SK-N-SH (cell line): ENCODE data around the gene MEF2D. TPM values are rescaled to one million over a fixed set of nuclear protein-coding genes. Genes with fewer than 3 reads are reported as not detected.
A peak's percentile ranks its signal among the peaks of the same experiment; 100 is the strongest.

ENCODE experiments used
- CTCF ChIA-PET: fragments of 300-600, 350-600 bp; formaldehyde crosslinking; extraction: SDS; loops from one replicate; lab custom pipeline; 2021; lab: Yijun Ruan, JAX
- POLR2A ChIA-PET: fragments of 350-600 bp; sonication (Branson Sonifier 250); formaldehyde crosslinking; extraction: SDS; loops from one replicate; lab custom pipeline; 2020; ENCODE audit warnings: antibody characterized with exemption, inconsistent platforms; lab: Yijun Ruan, JAX
- DNase-seq: peaks from one replicate; pipeline ENCODE4 v3.0.0; 2012
- H2AFZ ChIP-seq: fragments of 200-600 bp; sonication (generic); 2 replicates; pipeline ENCODE4 v1.8.1; 2016; ENCODE audit warnings: antibody characterized with exemption, mild to moderate bottlenecking, low read depth
- H3F3A ChIP-seq: fragments of 200-600 bp; sonication (generic); replicated peaks from 2 replicates; pipeline ENCODE3; 2016; ENCODE audit warnings: antibody characterized with exemption, mild to moderate bottlenecking; ENCODE audit not compliant: insufficient read depth
- H3K27ac ChIP-seq, 2 experiments: fragments of 200-500 bp in 1 of 2; fragments of 200-600 bp in 1 of 2; sonication (Bioruptor generic) in 1 of 2; sonication (generic), shearing (Covaris generic) in 1 of 2; 2 replicates each; pipeline versions ENCODE4 v1.5.1 to v1.6.1; 2014 to 2016; ENCODE audit warnings: low read depth in 2 of 2, inconsistent platforms in 1 of 2, low read length in 1 of 2, mild to moderate bottlenecking in 1 of 2, mixed read lengths in 1 of 2
- H3K27me3 ChIP-seq: fragments of 200-600 bp; sonication (generic), shearing (Covaris generic); 2 replicates; pipeline ENCODE4 v1.6.1; 2016; ENCODE audit warnings: mixed run types; ENCODE audit not compliant: insufficient read depth
- H3K36me3 ChIP-seq, 2 experiments: fragments of 200-500 bp in 1 of 2; fragments of 200-600 bp in 1 of 2; sonication (Bioruptor generic) in 1 of 2; sonication (generic) in 1 of 2; replicated peaks in 1 of 2; 2 replicates each; pipeline versions ENCODE3 to v1.5.1; 2014 to 2016; ENCODE audit warnings: low read length in 1 of 2, mild to moderate bottlenecking in 1 of 2; ENCODE audit not compliant: insufficient read depth in 2 of 2, control insufficient read depth in 1 of 2
- H3K4me1 ChIP-seq, 2 experiments: fragments of 200-500 bp in 1 of 2; fragments of 200-600 bp in 1 of 2; sonication (Bioruptor generic) in 1 of 2; sonication (generic), shearing (Covaris generic) in 1 of 2; 2 replicates each; pipeline versions ENCODE4 v1.5.1 to v1.6.1; 2014 to 2016; ENCODE audit warnings: low read depth in 1 of 2, low read length in 1 of 2, mixed run types in 1 of 2; ENCODE audit not compliant: insufficient read depth in 2 of 2, control insufficient read depth in 1 of 2
- H3K4me2 ChIP-seq: fragments of 200-600 bp; sonication (generic), shearing (Covaris generic); 2 replicates; pipeline ENCODE4 v1.6.1; 2017; ENCODE audit warnings: mixed run types
- H3K4me3 ChIP-seq, 2 experiments: fragments of 200-500 bp in 1 of 2; fragments of 200-600 bp in 1 of 2; sonication (Bioruptor generic) in 1 of 2; sonication (generic), shearing (Covaris generic) in 1 of 2; 2 replicates each; pipeline versions ENCODE4 v1.5.1 to v1.8.1; 2014 to 2016; ENCODE audit warnings: low read depth in 2 of 2, inconsistent platforms in 1 of 2, low read length in 1 of 2, mild to moderate bottlenecking in 1 of 2, mixed read lengths in 1 of 2, moderate library complexity in 1 of 2
- H3K79me2 ChIP-seq: fragments of 200-600 bp; sonication (generic); 2 replicates; pipeline ENCODE4 v1.8.1; 2017; ENCODE audit warnings: mild to moderate bottlenecking; ENCODE audit not compliant: insufficient read depth
- H3K9ac ChIP-seq: fragments of 200-600 bp; sonication (generic); 2 replicates; pipeline ENCODE4 v1.6.1; 2017; ENCODE audit warnings: mixed run types
- H3K9me2 ChIP-seq: fragments of 200-600 bp; sonication (generic); 2 replicates; pipeline ENCODE4 v1.6.1; 2017; ENCODE audit warnings: mixed run types
- H3K9me3 ChIP-seq: fragments of 200-600 bp; sonication (generic); 2 replicates; pipeline ENCODE4 v1.6.1; 2017; ENCODE audit warnings: mixed run types, mild to moderate bottlenecking, moderate library complexity
- H4K20me1 ChIP-seq: fragments of 200-600 bp; sonication (generic); 2 replicates; pipeline ENCODE4 v1.6.1; 2017; ENCODE audit warnings: mild to moderate bottlenecking, mixed run types; ENCODE audit not compliant: insufficient read depth
- EP300 ChIP-seq, 2 experiments: IDR thresholded peaks; 2 replicates each; pipeline versions ENCODE4 v1.4.0 to v1.6.1; 2012; ENCODE audit warnings: borderline replicate concordance in 1 of 2, low read depth in 1 of 2, low read length in 1 of 2
- EZH2phosphoT487 ChIP-seq: fragments of 200-600 bp; sonication (generic); IDR thresholded peaks from 2 replicates; pipeline ENCODE4 v1.6.1; 2017; ENCODE audit warnings: low read depth, mixed run types, mild to moderate bottlenecking, antibody characterized with exemption, moderate library complexity, borderline replicate concordance
- GABPA ChIP-seq: IDR thresholded peaks from 2 replicates; pipeline ENCODE4 v1.4.0; 2012; ENCODE audit warnings: low read depth, mild to moderate bottlenecking
- JUND ChIP-seq: IDR thresholded peaks from 2 replicates; pipeline ENCODE4 v1.4.0; 2012
- MEF2A ChIP-seq: IDR thresholded peaks from 2 replicates; pipeline ENCODE4 v1.4.0; 2012; ENCODE audit warnings: low read depth, borderline replicate concordance
- NFIC ChIP-seq: IDR thresholded peaks from 2 replicates; pipeline ENCODE4 v1.4.0; 2012; ENCODE audit warnings: borderline replicate concordance
- PBX3 ChIP-seq: IDR thresholded peaks from 2 replicates; pipeline ENCODE4; 2012
- POLR2AphosphoS5 ChIP-seq: IDR thresholded peaks from 2 replicates; pipeline ENCODE4 v1.6.1; 2012; ENCODE audit warnings: low read depth, low read length
- RFX5 ChIP-seq: IDR thresholded peaks from 2 replicates; pipeline ENCODE4 v1.6.1; 2012; ENCODE audit warnings: mild to moderate bottlenecking, improper control_type of control experiment, low read length
- SMC3 ChIP-seq: IDR thresholded peaks from 2 replicates; pipeline ENCODE4 v1.6.1; 2012; ENCODE audit warnings: low read depth, low read length, improper control_type of control experiment
- TCF12 ChIP-seq: IDR thresholded peaks from 2 replicates; pipeline ENCODE4 v1.4.0; 2012
- TEAD4 ChIP-seq: IDR thresholded peaks from 2 replicates; pipeline ENCODE4 v1.4.0; 2012; ENCODE audit warnings: mild to moderate bottlenecking, borderline replicate concordance; ENCODE audit not compliant: insufficient read depth
- USF2 ChIP-seq: fragments of 150-350 bp; IDR thresholded peaks from 2 replicates; pipeline ENCODE4 v1.6.1; 2017; ENCODE audit warnings: antibody characterized with exemption, low read length, low read depth, borderline replicate concordance
- YY1 ChIP-seq: IDR thresholded peaks from 2 replicates; pipeline ENCODE4 v1.4.0; 2012; ENCODE audit warnings: low read depth, mild to moderate bottlenecking
- WGBS: methylation state at CpG from one replicate; pipeline ENCODE4 v1.1.6; 2017; ENCODE audit warnings: low lambda C conversion rate; 5-methylcytosine and 5-hydroxymethylcytosine counted together
- polyA plus RNA-seq, 3 experiments: library from polyadenylated mRNA; depleted of rRNA; stranded (reverse); fragments of >200 nt; gene quantifications; 2 replicates each; pipeline ENCODE4 v1.2.3, GENCODE V29; 2012
- TF ChIP-seq, protein P1 (sequence below): fragments of 150-350 bp; IDR thresholded peaks from 2 replicates; pipeline ENCODE4 v1.6.1; 2016; ENCODE audit warnings: mild to moderate bottlenecking, low read depth, low read length
- TF ChIP-seq, protein P2 (sequence below): IDR thresholded peaks from 2 replicates; pipeline ENCODE4 v1.6.1; 2012; ENCODE audit warnings: mild to moderate bottlenecking, low read depth, low read length, moderate library complexity

MEF2D gene
- polyA plus RNA-seq, 1 of the 3 experiments (the other 2 are of a cell fraction), result 14.3 TPM

DNA sequence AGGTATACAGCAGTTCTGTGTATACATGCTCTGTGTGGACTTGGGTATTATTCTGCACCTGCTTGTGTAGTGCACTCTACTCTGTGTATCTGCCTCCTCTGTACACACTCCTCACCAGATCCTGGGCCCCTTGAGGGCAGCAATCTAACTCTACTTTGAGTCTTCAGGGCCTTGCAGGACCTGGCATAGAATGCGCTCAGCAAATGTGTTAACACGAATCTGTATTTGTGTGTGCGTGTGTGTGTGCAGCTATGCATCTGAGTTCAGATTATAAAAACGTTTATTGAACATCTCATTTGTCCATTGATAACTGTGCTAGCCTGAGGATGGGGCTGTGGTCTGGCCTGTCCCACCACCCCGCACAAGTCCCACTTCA is 3.9 kb upstream of the MEF2D start (continued):
- TF ChIP-seq USF2 (no peak), TEAD4 (no peak), RFX5 (no peak), NFIC (no peak)
- TF ChIP-seq, protein P1, sequence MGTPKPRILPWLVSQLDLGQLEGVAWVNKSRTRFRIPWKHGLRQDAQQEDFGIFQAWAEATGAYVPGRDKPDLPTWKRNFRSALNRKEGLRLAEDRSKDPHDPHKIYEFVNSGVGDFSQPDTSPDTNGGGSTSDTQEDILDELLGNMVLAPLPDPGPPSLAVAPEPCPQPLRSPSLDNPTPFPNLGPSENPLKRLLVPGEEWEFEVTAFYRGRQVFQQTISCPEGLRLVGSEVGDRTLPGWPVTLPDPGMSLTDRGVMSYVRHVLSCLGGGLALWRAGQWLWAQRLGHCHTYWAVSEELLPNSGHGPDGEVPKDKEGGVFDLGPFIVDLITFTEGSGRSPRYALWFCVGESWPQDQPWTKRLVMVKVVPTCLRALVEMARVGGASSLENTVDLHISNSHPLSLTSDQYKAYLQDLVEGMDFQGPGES, result no peak

GRCh38 chr1:156503698-156504437 is 3.3 kb upstream of the MEF2D start:
- Histone ChIP-seq H4K20me1 (peaks cover 8% of the 10 kb centered on the region), H3K36me3 (no peaks in the 10 kb centered on the region), H3F3A (peaks cover 32% of the 10 kb centered on the region), H3K27me3 (no peaks in the 10 kb centered on the region), H3K79me2 (peaks cover 25% of the 10 kb centered on the region), H3K27ac (peak overlapping the region; percentile 98 to 100), H3K9me3 (no peaks in the 10 kb centered on the region), H3K4me2 (peak overlapping the region; percentile 94), H2AFZ (no peak overlapping the region; the same call in 1 of the 2 replicates), H3K9ac (peak overlapping the region; percentile 77), H3K9me2 (no peaks in the 10 kb centered on the region), H3K4me3 (no peak overlapping the region), H3K4me1 (peaks cover 39 to 51% of the 10 kb centered on the region in 2 experiments)
- 0 out of 4 replicates have a peak, but pooled peaks of 1 of the 2 experiments have one; percentile 2 for TF ChIP-seq EP300 (IDR thresholded peaks at IDR 0.05; ENCODE audit: borderline replicate concordance in 1 of 2, low read depth in 1 of 2, low read length in 1 of 2)
- no peak for TF ChIP-seq YY1
- DNase-seq, result no peak
- 69% methylated on average over 5 of the region's 5 CpGs for WGBS
- ChIA-PET CTCF (interaction anchor here (0.7 to 1.6 kb wide), 7 partner anchors 13 to 156 kb away, joined by 3 to 9 read pairs (median 3); no protein-coding TSS in a partner anchor), POLR2A (interaction anchor here (0.6 to 0.8 kb wide), 2 partner anchors 46 to 248 kb away, joined by 3 to 4 read pairs; partner anchors contain the start of gene HDGF)

- Histone ChIP-seq H3K27ac (peak overlapping the region; percentile 98 to 100), H4K20me1 (peaks cover 16% of the 10 kb centered on the region), H3K9me3 (no peaks in the 10 kb centered on the region), H3K4me3 (peak overlapping the region; percentile 2 to 20; a peak in 3 of 4 replicates), H3K36me3 (no peaks in the 10 kb centered on the region), H3K9me2 (no peaks in the 10 kb centered on the region), H3K9ac (peak overlapping the region; percentile 77), H3F3A (peaks cover 32% of the 10 kb centered on the region), H2AFZ (no peak overlapping the region; the same call in 1 of the 2 replicates), H3K4me2 (peak overlapping the region; percentile 94), H3K4me1 (peaks cover 39 to 56% of the 10 kb centered on the region in 2 experiments), H3K27me3 (no peaks in the 10 kb centered on the region), H3K79me2 (peaks cover 33% of the 10 kb centered on the region)
- no peak for DNase-seq
- CTCF ChIA-PET, result interaction anchor here (0.6 to 3.6 kb wide), 7 partner anchors 14 to 156 kb away, joined by 3 to 14 read pairs (median 3); no protein-coding TSS in a partner anchor
- whole genome bisulfite sequencing, result 30% methylated on average over 12 of the region's 12 CpGs
- POLR2A ChIA-PET, result interaction anchor here (1.2 kb wide), 1 partner anchor 46 kb away, joined by 3 read pairs; no protein-coding TSS in a partner anchor
- TF ChIP-seq JUND (peak; percentile 73), EZH2phosphoT487 (no peak), TCF12 (peak; percentile 46; the same call in 1 of the 2 replicates), PBX3 (peak; percentile 21; the same call in 1 of the 2 replicates), POLR2AphosphoS5 (peak; percentile 35; the same call in 1 of the 2 replicates), SMC3 (no peak), MEF2A (peak; percentile 94), YY1 (no peak), GABPA (no peak)
- TF ChIP-seq, protein P2, sequence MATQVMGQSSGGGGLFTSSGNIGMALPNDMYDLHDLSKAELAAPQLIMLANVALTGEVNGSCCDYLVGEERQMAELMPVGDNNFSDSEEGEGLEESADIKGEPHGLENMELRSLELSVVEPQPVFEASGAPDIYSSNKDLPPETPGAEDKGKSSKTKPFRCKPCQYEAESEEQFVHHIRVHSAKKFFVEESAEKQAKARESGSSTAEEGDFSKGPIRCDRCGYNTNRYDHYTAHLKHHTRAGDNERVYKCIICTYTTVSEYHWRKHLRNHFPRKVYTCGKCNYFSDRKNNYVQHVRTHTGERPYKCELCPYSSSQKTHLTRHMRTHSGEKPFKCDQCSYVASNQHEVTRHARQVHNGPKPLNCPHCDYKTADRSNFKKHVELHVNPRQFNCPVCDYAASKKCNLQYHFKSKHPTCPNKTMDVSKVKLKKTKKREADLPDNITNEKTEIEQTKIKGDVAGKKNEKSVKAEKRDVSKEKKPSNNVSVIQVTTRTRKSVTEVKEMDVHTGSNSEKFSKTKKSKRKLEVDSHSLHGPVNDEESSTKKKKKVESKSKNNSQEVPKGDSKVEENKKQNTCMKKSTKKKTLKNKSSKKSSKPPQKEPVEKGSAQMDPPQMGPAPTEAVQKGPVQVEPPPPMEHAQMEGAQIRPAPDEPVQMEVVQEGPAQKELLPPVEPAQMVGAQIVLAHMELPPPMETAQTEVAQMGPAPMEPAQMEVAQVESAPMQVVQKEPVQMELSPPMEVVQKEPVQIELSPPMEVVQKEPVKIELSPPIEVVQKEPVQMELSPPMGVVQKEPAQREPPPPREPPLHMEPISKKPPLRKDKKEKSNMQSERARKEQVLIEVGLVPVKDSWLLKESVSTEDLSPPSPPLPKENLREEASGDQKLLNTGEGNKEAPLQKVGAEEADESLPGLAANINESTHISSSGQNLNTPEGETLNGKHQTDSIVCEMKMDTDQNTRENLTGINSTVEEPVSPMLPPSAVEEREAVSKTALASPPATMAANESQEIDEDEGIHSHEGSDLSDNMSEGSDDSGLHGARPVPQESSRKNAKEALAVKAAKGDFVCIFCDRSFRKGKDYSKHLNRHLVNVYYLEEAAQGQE, result no peak
These were observed 2.5 kb upstream of the MEF2D start for GRCh38 chr1:156502894-156503697.
